Lower lobe of right lung (tissue), 2 donors: ENCODE results near the gene TRIM75. TPM values are rescaled to one million over a fixed set of nuclear protein-coding genes. Genes with fewer than 3 reads are reported as not detected.

Experiments used
- ATAC-seq, 2 donors: fragments of 200-7000 bp; cut with Tn5 transposase; one replicate each; pipeline ENCODE4 v1.9.1; 2020 to 2022; ENCODE audit warnings: mild to moderate bottlenecking in 2 of 2, moderate library complexity in 2 of 2
- DNase-seq: peaks from one replicate; pipeline ENCODE4 v3.0.0-alpha.2; 2020
- H3K27ac ChIP-seq: fragments of 200-600 bp; one replicate; pipeline ENCODE4 v1.8.0; 2022
- H3K27me3 ChIP-seq: fragments of 200-600 bp; one replicate; pipeline ENCODE4 v1.8.0; 2022; ENCODE audit warnings: low read depth
- H3K36me3 ChIP-seq: fragments of 200-600 bp; one replicate; pipeline ENCODE4 v1.8.0; 2022; ENCODE audit warnings: mild to moderate bottlenecking
- H3K4me1 ChIP-seq: fragments of 200-600 bp; one replicate; pipeline ENCODE4 v1.8.0; 2022
- H3K4me3 ChIP-seq: fragments of 200-600 bp; one replicate; pipeline ENCODE4 v1.8.0; 2022; ENCODE audit warnings: mild to moderate bottlenecking
- H3K9me3 ChIP-seq: fragments of 200-600 bp; one replicate; pipeline ENCODE4 v1.8.0; 2022
- CTCF ChIP-seq: fragments of 200-600 bp; IDR thresholded peaks from one replicate; pipeline ENCODE4 v1.8.0; 2022; ENCODE audit warnings: antibody characterized with exemption, mild to moderate bottlenecking
- intact Hi-C: fragments of 100-400 bp; cut with DNase I; formaldehyde crosslinking; loops from one replicate; pipeline ENCODE4 v1.11.0; 2022
- long read RNA-seq: library from polyadenylated mRNA; unstranded; transcript quantifications from one replicate; pipeline ENCODE4 v2.0.0, GENCODE V29; 2021
- total RNA-seq: library from RNA; stranded (reverse); fragmentation: NEBNext Ultra II Directional; extraction: Animal tissue kit (Norgen Biotek cat#: 25700); gene quantifications from one replicate; pipeline ENCODE4 v1.2.1, GENCODE V29; 2021
- donor health status: DM: no; HTN: yes; CAD: no; lungs with severe emphysema.

The TRIM75 gene
- total RNA-seq, result not detected
- long read RNA-seq, result 0 reads

GRCh38 chr4:165053645-165054044, at the start of gene TRIM75:
TRIM75 (plus strand) TSS chr4:165053866; CDS start chr4:165059148, 5,282 bp downstream.
- Histone ChIP-seq H3K4me3 (no peak within 1 kb of the TSS), H3K36me3 (no peaks in the 10 kb centered on the region), H3K27ac (no peak within 1 kb of the TSS), H3K4me1 (no peaks in the 10 kb centered on the region), H3K9me3 (no peaks in the 10 kb centered on the region), H3K27me3 (no peaks in the 10 kb centered on the region)
- no peak for TF ChIP-seq CTCF
- intact Hi-C loops, result no loop called here
- DNase-seq (no peak), ATAC-seq (no peak)

GRCh38 chr4:165005352-165005925, 48.2 kb upstream of the TRIM75 start:
- DNase-seq (no peak), ATAC-seq (no peak)
- Histone ChIP-seq H3K36me3 (no peaks in the 10 kb centered on the region), H3K27me3 (no peaks in the 10 kb centered on the region), H3K27ac (no peak overlapping the region), H3K9me3 (no peaks in the 10 kb centered on the region), H3K4me1 (no peaks in the 10 kb centered on the region), H3K4me3 (no peak overlapping the region)
- intact Hi-C loops, result no loop called here
- no peak for TF ChIP-seq CTCF

- no peaks in the 10 kb centered on the region for H3K36me3 ChIP-seq
- ATAC-seq (no peak), DNase-seq (no peak)
- no peaks in the 10 kb centered on the region for H3K27me3 ChIP-seq
- H3K4me1 ChIP-seq, result no peaks in the 10 kb centered on the region
- intact Hi-C loops, result no loop called here
- H3K27ac ChIP-seq, result no peak overlapping the region
- TF ChIP-seq CTCF, result no peak
- H3K9me3 ChIP-seq, result no peaks in the 10 kb centered on the region
- no peak overlapping the region for H3K4me3 ChIP-seq
These were observed 47.2 kb upstream of the TRIM75 start for GRCh38 chr4:165006456-165006855.

- H3K27ac ChIP-seq, result no peak overlapping the region
- ATAC-seq (no peak), DNase-seq (no peak)
- no peaks in the 10 kb centered on the region for H3K36me3 ChIP-seq
- no peaks in the 10 kb centered on the region for H3K4me1 ChIP-seq
- TF ChIP-seq CTCF, result no peak
- H3K27me3 ChIP-seq, result no peaks in the 10 kb centered on the region
- no peak overlapping the region for H3K4me3 ChIP-seq
- intact Hi-C loops, result no loop called here
- H3K9me3 ChIP-seq, result no peaks in the 10 kb centered on the region
These were observed 46.8 kb upstream of the TRIM75 start for GRCh38 chr4:165006886-165007285.

GRCh38 chr4:165009493-165010227, 44.0 kb upstream of the TRIM75 start:
- intact Hi-C loops, result no loop called here
- no peak overlapping the region for H3K27ac ChIP-seq
- TF ChIP-seq CTCF, result no peak
- H3K27me3 ChIP-seq, result no peaks in the 10 kb centered on the region
- DNase-seq (no peak), ATAC-seq (no peak)
- H3K4me3 ChIP-seq, result no peak overlapping the region
- no peaks in the 10 kb centered on the region for H3K9me3 ChIP-seq
- no peaks in the 10 kb centered on the region for H3K4me1 ChIP-seq
- H3K36me3 ChIP-seq, result no peaks in the 10 kb centered on the region
